NCI-H2196 treated with DMSO at 0.1 percent for 48 hours (cell line): Measurements from ENCODE around the gene TLDC2.
"Not testable (repeated sequence)": the region's sequence is repeated elsewhere in the genome, so short reads cannot be mapped to it uniquely, and the experiment has no call there.

Source experiments
- DNase-seq: peaks from one replicate; lab custom pipeline; 2025; ENCODE audit not compliant: unreplicated experiment; lab: John Stamatoyannopoulos, UW

Gene TLDC2

GRCh38 chr20:36866681-36867495 lies 9.1 kb upstream of the TLDC2 start:
- no peak for DNase-seq

DNA sequence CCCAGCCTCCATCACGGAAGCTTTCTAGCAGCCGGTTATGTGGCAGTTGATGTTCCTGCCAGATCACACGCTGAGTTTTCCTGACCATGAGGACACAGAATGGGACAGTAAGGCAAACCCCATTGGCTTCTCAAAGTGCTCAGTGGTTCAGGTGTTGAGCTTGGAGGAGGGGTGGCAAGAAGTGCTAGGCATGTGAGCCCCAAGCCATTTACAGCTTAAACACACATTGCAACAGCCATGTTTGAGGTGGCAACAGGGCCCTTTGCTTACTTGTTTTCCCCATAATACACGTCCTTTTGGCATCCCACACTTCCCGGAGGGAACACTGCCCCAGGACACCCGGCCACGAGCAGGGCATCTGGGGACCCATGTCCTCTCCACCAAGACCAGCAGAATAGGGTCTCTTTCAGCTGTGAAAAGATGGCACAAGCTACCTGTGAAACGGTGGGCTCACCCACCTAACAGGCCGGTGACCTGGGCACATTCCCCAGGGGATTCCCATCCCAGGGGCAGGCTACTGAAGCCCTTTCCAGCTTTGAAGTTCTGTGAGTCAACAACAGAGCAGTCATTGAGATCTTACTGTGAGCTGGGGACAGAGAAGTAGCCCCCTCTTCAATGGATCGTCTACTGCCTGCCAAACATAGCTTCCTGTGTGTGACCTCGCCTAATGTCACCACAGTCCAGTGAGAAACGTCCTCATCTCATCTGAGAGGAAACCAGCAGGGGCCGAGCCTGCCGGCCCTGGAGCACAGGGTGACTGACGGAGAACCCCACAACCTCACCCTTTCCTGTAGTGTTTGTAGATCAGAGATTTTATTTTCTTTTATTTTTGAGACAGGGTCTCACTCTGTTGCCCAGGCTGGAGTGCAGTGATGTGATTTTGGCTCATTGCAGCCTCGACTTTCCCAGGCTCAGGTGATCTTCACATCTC lies 4.0 kb upstream of the TLDC2 start:
- DNase-seq = no peak

DNA sequence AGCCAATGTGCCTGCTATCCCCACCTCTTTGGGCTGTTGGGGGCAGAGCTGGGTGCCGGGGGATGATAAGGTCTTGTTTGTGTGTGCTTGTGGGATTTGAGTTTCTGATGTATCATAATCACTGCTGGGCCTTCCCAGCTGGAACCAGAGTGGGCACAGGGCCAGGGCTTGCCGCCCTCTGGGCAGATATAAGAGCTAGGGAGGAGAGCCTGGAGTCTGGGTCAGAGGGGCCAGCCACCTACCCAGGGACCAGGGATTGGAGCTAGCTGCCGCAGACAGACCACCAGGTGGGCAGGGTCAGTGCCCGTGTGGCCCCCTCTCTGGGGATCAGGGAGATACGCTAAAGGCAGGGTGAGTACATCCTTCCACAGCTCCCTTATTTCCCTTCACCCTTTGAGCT lies 3.1 kb upstream of the TLDC2 start:
- DNase-seq = no peak

DNA sequence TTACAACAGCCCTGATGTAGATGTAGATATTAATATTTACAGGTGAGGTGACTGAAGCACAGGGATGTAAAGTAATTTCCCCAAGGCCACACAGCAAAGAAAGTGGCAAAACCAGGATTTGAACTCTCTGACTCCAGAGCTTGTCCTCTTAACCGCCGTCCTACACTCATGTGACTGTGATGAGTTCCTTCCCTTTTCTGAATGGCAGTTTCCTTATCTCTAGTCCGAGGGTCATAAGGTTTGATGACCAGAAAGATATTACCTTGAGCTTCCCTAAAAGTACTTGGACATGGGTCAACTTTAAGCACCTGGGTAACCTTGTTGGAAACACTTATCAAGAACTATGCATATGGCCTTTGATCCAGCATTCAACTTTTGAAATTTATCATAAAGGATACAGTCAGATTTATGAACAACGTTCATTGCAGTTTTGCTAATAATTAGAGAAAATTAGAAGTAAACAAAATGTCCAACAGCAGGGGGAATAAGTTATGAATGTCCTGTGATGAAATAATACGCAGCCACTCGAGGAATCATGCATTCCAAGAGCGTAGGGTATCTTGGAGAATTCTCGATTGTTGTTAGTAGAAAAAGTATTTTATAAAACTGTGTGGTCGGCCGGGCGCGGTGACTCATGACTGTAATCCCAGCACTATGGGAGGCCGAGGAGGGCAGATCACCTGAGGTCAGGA lies 2.3 kb upstream of the TLDC2 start:
- DNase-seq = no peak

GRCh38 chr20:36875093-36875492 lies 845 bp upstream of the TLDC2 start:
- not testable (repeated sequence) for DNase-seq

- DNase-seq = no peak
Observed at GRCh38 chr20:36876473-36876833, 515 bp downstream of the TLDC2 start.

DNA sequence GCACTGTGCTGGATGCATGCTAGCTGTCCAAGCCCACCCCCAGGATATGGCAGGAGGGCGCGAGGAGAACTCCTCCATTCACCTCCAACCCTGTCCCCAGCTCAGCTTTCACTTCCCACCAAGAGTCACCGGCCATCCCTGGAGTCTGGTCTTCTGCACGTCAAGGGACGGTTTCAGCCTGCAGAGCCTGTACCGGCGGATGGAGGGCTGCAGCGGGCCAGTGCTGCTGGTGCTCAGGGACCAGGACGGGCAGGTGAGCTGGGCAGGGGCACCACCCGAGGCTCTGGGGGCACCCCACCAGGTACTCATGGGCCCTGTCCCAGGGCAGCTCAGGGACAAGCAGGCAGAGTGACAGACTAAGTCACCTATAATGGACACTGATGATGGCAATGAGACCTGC lies 3.0 kb downstream of the TLDC2 start:
- no peak for DNase-seq

DNA sequence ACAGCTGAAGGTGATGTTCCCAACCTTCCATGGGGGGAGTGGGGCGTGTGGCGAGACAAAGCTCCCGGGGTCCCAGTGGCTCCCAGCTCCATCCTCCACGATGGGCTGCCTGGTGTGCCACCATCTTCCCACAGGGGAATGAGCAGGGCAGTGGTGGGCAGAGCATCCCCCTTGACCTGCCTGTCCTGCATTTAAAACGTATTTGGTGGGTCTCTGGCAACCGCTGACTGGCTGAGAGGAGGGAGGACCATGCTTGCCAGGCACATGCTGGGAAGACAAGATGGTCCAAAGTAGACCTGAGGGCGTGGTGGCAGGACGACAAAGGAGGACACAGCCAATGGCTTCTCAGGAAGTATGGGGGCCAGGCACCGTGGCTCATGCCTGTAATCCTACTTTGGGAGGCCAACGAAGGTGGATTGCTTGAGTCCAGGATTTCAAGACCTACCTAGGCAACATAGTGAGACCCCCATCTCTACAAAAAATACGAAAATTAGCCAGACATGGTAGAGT lies 4.9 kb downstream of the TLDC2 start:
- DNase-seq = no peak

- DNase-seq = no peak
Observed at GRCh38 chr20:36881331-36881730, 5.4 kb downstream of the TLDC2 start.

GRCh38 chr20:36881888-36882287 lies 6.0 kb downstream of the TLDC2 start:
- no peak for DNase-seq

DNA sequence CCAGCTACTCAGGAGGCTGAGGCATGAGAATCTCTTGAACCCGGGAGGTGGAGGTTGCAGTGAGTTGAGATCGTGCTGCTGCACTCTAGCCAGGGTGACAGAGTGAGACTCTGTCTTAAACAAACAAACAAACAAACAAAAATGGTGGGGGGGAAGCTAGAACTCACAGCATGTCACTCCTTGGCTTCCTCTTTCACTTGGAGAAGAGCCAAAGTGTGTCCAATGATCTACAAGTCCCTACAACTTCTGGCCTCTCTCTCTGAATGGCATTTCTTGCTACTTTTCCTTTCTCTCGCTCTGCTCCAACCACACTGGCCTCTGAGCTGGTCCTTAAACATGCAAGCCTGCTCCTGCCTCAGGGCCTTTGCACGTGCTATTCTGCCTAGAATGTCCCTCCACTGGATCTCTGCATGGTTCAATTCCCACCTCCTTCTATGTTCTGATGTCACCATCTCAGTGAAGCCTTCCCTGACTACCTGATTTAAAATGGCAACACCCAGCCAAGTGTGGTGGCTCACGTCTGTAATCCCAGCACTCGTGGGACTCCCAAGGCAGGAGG lies 8.1 kb downstream of the TLDC2 start:
- DNase-seq = no peak

DNA sequence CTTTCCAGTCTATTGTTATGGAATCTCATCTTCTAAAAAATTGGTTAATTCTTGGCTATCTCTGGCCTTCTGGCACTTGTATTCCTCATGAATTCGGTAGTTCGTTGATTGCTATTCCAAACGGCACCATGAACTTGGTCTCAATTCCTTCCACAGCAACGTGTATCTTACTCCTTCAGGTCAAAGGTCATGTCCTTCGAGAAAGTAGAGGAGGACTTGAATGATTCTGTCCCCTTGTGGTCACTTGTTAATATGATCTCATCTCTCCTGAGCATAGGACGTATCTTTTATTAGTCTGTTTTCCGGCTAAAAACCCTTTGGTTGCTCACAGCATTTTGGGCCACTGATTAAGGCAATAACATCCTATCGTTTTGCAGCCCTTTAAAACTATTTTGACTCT lies 9.4 kb downstream of the TLDC2 start:
- DNase-seq = no peak

DNA sequence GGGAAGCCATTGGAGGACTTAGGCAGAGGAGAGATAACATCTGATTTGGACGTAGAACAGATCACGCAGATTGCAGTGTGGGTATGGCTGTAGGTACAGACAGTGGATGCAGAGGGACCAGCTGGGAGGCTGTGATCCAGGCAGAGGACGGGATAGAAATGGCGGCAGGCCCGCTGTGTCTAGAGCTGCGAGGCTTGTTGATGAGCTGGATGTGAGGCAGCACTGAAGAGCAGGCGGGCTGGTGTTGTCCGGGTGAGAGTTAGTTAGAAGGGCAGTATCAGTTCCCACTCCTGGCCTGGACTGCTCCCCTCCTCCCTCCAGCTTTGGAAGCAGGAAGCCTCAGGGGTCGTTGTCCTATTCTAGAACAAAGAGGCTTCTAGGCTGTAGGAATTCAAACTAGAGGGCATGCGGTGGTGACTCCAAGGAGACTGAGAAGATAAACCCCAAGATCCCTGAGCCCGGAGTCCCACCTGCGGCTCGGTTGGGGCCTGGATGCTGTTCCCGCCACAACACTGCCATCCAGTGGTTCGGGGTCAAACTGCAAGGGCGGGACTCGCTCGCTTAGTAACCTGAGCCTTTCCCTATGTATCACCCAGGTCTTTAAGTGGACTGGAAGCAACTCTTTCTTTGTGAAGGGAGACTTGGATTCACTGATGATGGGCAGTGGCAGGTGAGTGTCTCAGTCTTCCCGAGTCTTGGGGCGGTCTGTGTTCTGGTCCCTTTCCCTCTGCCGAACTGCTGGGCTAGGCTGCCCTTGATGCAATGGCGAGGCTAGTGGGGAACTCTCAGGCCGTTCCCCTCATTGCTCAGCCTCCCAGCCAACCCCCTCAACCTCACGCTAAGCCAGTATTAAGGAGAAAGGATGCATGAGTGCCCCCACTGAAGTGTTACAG lies 11.2 kb downstream of the TLDC2 start:
- peak; percentile 64 for DNase-seq

- DNase-seq = no peak
Observed at GRCh38 chr20:36887752-36888090, 11.8 kb downstream of the TLDC2 start.

GRCh38 chr20:36888880-36889516 lies 13.1 kb downstream of the TLDC2 start:
- no peak for DNase-seq

DNA sequence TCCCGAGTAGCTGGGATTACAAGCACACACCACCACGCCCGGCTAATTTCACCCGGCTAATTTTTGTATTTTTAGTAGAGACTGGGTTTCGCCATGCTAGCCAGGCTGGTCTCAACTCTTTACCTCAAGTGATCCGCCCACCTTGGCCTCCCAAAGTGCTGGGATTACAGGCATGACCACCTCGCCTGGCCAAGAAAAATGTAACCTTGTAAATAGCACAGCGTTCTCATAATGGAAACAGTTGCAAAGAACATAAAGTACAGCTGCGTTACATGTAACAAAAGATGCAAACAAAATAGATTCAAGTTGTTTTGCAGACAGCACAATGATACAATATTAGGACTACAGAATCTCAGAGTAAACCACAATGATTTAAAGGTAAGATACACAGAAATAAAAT lies 14.6 kb downstream of the TLDC2 start:
- no peak for DNase-seq

DNA sequence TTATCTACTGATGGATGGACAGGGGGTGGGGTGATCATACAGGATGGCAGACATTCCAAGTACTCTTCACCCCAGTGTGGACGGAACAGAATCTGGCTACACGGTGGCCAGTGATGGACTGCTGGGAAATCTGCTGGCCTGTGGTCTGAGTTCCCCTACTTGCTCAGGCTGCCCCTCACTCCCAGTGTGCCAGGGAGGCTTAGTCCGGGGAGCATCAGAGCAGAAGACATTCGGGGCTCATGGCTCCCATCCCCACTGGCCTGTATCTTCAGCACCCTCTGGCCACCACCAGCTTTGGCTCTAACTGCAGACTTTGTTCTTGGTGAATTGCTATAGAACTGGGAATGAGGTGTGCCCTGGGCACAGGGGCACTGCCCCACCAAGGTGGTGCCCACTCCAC lies 15.3 kb downstream of the TLDC2 start:
- no peak for DNase-seq

- DNase-seq = no peak
Observed at GRCh38 chr20:36893801-36894200, 17.9 kb downstream of the TLDC2 start.

DNA sequence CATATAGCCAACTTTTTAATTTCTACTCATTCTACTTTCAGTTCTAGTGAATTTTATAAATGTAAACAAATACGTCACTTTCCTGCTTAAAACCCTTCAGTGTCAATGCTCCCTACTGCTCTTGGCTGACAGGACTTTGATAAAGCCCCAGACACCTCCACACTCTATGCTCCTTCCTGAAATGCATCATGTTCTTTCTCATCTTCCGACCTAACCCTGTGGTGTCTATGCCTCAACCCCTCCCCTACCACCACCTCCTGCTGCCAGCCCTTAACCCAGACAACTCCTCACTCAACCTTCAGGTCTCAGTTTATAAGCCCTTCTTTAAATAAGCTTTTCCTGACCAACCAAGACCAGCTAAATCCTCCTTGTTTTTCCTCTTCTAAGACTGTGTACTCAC lies 19.1 kb downstream of the TLDC2 start:
- DNase-seq = no peak

- no peak for DNase-seq
Observed at GRCh38 chr20:36904690-36905089, 28.8 kb downstream of the TLDC2 start.
